K562 (cell line): ENCODE measurements around the gene MATK. TPM values are rescaled to one million over a fixed set of nuclear protein-coding genes. Genes with fewer than 3 reads are reported as not detected.

Source experiments
- GABPB2 ChIP-seq: fragments of 250-450 bp; sonication (Bioruptor Pico); conservative IDR thresholded peaks from 2 replicates; pipeline ENCODE4 v1.5.1; 2021; ENCODE audit warnings: mild to moderate bottlenecking
- GATA2 ChIP-seq: sonication (generic); formaldehyde crosslinking; IDR thresholded peaks from 2 replicates; pipeline ENCODE4 v1.4.0; 2020; ENCODE audit warnings: mild to moderate bottlenecking, missing genetic modification reagents
- HMG20B ChIP-seq: fragments of 250-450 bp; sonication (Bioruptor Pico); IDR thresholded peaks from 2 replicates; pipeline ENCODE4 v1.5.0; 2021; ENCODE audit warnings: mild to moderate bottlenecking
- KDM4B ChIP-seq, 2 experiments: fragments of 450-650 bp in 1 of 2; sonication (generic) in 1 of 2; IDR thresholded peaks; 2 replicates each; pipeline ENCODE4 v1.6.1; 2016 to 2017; ENCODE audit warnings: borderline replicate concordance in 2 of 2, antibody characterized with exemption in 1 of 2, low read depth in 1 of 2, mild to moderate bottlenecking in 1 of 2
- L3MBTL2 ChIP-seq: fragments of 450-650 bp; IDR thresholded peaks from 2 replicates; pipeline ENCODE4 v1.6.1; 2016; ENCODE audit warnings: mild to moderate bottlenecking, moderate library complexity
- NFYB ChIP-seq: IDR thresholded peaks from 2 replicates; pipeline ENCODE4 v1.6.1; 2011; ENCODE audit warnings: mild to moderate bottlenecking, moderate library complexity; ENCODE audit not compliant: insufficient read length; ENCODE audit errors: extremely low read depth
- OTX1 ChIP-seq: fragments of 450-650 bp; formaldehyde crosslinking; IDR thresholded peaks from 2 replicates; pipeline ENCODE4 v1.4.0; 2022; ENCODE audit warnings: mild to moderate bottlenecking
- PYGO2 ChIP-seq: fragments of 450-650 bp; IDR thresholded peaks from 2 replicates; pipeline ENCODE4 v1.6.1; 2016; ENCODE audit warnings: mild to moderate bottlenecking, missing genetic modification characterization, moderate library complexity, missing compliant biosample characterization
- TFE3 ChIP-seq: fragments of 450-650 bp; formaldehyde crosslinking; IDR thresholded peaks from 2 replicates; pipeline ENCODE4 v1.4.0; 2020; ENCODE audit warnings: mild to moderate bottlenecking, mixed read lengths
- ZBTB12 ChIP-seq: fragments of 250-450 bp; sonication (Bioruptor Pico); IDR thresholded peaks from 2 replicates; pipeline ENCODE4 v1.4.0; 2020
- ZBTB40 ChIP-seq, 2 experiments: fragments of 450-650 bp in 1 of 2; sonication (generic) in 1 of 2; formaldehyde crosslinking in 1 of 2; IDR thresholded peaks; 2 replicates each; pipeline versions ENCODE4 v1.7.1 to v1.9.0; 2016 to 2022; ENCODE audit warnings: inconsistent platforms in 1 of 2, mild to moderate bottlenecking in 1 of 2, missing genetic modification reagents in 1 of 2
- ZNF12 ChIP-seq: sonication (generic); formaldehyde crosslinking; IDR thresholded peaks from 2 replicates; pipeline ENCODE4 v1.4.0; 2020; ENCODE audit warnings: mild to moderate bottlenecking, missing genetic modification reagents
- ZNF655 ChIP-seq: fragments of 250-450 bp; sonication (Bioruptor Pico); IDR thresholded peaks from 2 replicates; pipeline ENCODE4 v1.5.0; 2021
- polyA plus RNA-seq, 8 experiments: library from polyadenylated mRNA; depleted of rRNA in 4 of 8; stranded (reverse) in 5 of 8; unstranded in 3 of 8; fragments of >200 nt; fragmentation: Nextera tagmentation in 2 of 8; fragmentation: Illumina TruSeq in 1 of 8; extraction: Ambion mirVana in 2 of 8; extraction: Trizol in 1 of 8; gene quantifications; 2 replicates each; pipeline versions ENCODE4 v1.2.1 to v1.2.3, GENCODE V29; 2011 to 2014; ENCODE audit warnings: inconsistent platforms in 1 of 8, missing spikeins in 1 of 8
- total RNA-seq, 7 experiments: library from RNA; depleted of rRNA in 6 of 7; stranded (reverse); fragments of >200 nt in 6 of 7; fragmentation: Illumina TruSeq in 2 of 7; extraction: Trizol in 2 of 7; gene quantifications; 2 replicates each; pipeline versions ENCODE4 v1.2.1 to v1.2.3, GENCODE V29; 2011 to 2021; ENCODE audit warnings: low replicate concordance in 1 of 7

Gene MATK
- total and polyA plus RNA-seq, 9 of the 15 experiments (the other 6 are each of a cell fraction or from before 2014, with no cell fraction given), result 0.08 to 41.5 (median 21.4) TPM

- TF ChIP-seq ZBTB12 (CRISPR knock-in tag), result no peak
- TF ChIP-seq L3MBTL2, result 0 out of 2 replicates have a peak, but pooled peaks have one; percentile 29
- no peak for TF ChIP-seq OTX1 (CRISPR knock-in tag)
- no peak for TF ChIP-seq ZNF12 (CRISPR knock-in tag)
- no peak for TF ChIP-seq GABPB2 (CRISPR knock-in tag)
- TF ChIP-seq NFYB, result no peak
- no peak for TF ChIP-seq TFE3
- no peak for TF ChIP-seq GATA2 (CRISPR knock-in tag)
- no peak for TF ChIP-seq KDM4B (IDR thresholded peaks at IDR 0.05; ENCODE audit: borderline replicate concordance in 2 of 2, low read depth in 1 of 2)
- no peak for TF ChIP-seq ZNF655
- TF ChIP-seq PYGO2 (tag), result no peak
- no peak for TF ChIP-seq HMG20B (CRISPR knock-in tag)
- peak; percentile 33; the same call in 1 of the 2 replicates for TF ChIP-seq ZBTB40 (IDR thresholded peaks at IDR 0.05)
- no peak for TF ChIP-seq ZBTB40 (CRISPR knock-in tag; IDR thresholded peaks at IDR 0.05)
Observed at GRCh38 chr19:3785451-3785937, 687 bp downstream of the MATK start (continued).
